PC-3 (cell line): Measurements from ENCODE around the gene MORN1.

Experiments used
- CTCF ChIP-seq: fragments of 300-600 bp; sonication (generic); conservative IDR thresholded peaks from 2 replicates; pipeline ENCODE4 v1.5.1; 2017; ENCODE audit warnings: antibody characterized with exemption, low read depth, mild to moderate bottlenecking, low read length
- EZH2 ChIP-seq: fragments of 300-600 bp; sonication (generic); IDR thresholded peaks from one replicate; pipeline ENCODE4 v1.6.1; 2017; ENCODE audit warnings: antibody characterized with exemption, mild to moderate bottlenecking, low read length; ENCODE audit not compliant: unreplicated experiment
- EZH2phosphoT487 ChIP-seq: fragments of 300-600 bp; sonication (generic); IDR thresholded peaks from 2 replicates; pipeline ENCODE4 v1.6.1; 2018; ENCODE audit warnings: mild to moderate bottlenecking, antibody characterized with exemption, low read length, borderline replicate concordance

GRCh38 chr1:2342384-2343022 is 48.9 kb downstream of the MORN1 start:
- TF ChIP-seq EZH2phosphoT487 (no peak), CTCF (no peak), EZH2 (no peak)
